Inflammatory macrophage treated with lipopolysaccharide for 1 hour (primary cell): ENCODE results near the gene XPNPEP3.
A peak's percentile ranks its signal among the peaks of the same experiment; 100 is the strongest.
"Not testable (repeated sequence)": the region's sequence is repeated elsewhere in the genome, so short reads cannot be mapped to it uniquely, and the experiment has no call there.

Experiments
- DNase-seq, 2 donors: peaks; one replicate each; pipeline ENCODE4 v3.0.0-alpha.2; 2020 to 2022

Gene XPNPEP3

GRCh38 chr22:40856513-40857308, at the start of gene XPNPEP3, which contains the start of gene ST13:
XPNPEP3 (plus strand) TSS chr22:40857148; CDS start chr22:40857182, 34 bp downstream.
ST13 (minus strand) TSS chr22:40856639; CDS start chr22:40856540, 99 bp downstream.
- peak; percentile 96 to 97 for DNase-seq

DNA sequence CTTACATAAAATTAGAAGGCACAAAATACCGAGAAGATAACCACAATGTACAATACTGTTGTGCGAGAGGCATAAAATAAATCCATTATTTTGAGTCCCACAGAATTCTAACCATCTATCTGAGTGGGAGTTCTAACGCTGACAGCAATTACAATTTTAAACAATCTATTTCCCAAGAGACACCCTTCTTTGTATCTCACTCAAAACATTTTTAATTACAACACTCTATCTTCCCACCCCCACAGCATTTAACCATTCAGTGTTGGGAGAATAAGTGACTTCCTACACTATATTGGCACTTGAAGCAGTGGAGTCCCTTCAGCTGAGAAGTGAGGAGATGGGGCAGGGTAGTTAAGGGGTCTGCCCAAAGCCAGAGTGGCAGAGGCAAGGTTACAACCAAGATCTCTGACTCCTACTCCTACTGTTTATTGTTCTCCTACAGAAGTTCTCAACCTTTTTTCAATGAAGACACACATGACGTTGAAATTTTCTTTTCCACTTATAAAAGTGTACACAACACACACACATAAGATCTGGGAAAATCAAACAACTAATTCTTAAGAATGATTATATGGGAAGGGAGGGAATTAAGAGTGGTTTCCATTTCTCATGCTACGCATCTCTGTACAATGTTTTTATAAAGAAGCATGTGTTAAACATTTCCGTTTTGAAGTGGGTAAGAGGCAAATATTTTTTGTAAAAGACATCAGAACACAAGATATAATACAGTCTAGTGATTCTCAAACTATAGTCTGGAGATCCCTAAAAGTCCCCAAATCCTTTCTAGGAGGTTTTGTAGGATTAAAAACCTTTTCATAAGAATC, 48.7 kb upstream of the XPNPEP3 start:
- DNase-seq, result peak in 1 of 2 donors; percentile 23

- DNase-seq, result no peak
Observed at GRCh38 chr22:40813912-40814315, 43.0 kb upstream of the XPNPEP3 start.

- DNase-seq, result no peak
Observed at GRCh38 chr22:40817737-40818136, 39.2 kb upstream of the XPNPEP3 start.

- no peak for DNase-seq
Observed at GRCh38 chr22:40818192-40818746, 38.7 kb upstream of the XPNPEP3 start.

DNA sequence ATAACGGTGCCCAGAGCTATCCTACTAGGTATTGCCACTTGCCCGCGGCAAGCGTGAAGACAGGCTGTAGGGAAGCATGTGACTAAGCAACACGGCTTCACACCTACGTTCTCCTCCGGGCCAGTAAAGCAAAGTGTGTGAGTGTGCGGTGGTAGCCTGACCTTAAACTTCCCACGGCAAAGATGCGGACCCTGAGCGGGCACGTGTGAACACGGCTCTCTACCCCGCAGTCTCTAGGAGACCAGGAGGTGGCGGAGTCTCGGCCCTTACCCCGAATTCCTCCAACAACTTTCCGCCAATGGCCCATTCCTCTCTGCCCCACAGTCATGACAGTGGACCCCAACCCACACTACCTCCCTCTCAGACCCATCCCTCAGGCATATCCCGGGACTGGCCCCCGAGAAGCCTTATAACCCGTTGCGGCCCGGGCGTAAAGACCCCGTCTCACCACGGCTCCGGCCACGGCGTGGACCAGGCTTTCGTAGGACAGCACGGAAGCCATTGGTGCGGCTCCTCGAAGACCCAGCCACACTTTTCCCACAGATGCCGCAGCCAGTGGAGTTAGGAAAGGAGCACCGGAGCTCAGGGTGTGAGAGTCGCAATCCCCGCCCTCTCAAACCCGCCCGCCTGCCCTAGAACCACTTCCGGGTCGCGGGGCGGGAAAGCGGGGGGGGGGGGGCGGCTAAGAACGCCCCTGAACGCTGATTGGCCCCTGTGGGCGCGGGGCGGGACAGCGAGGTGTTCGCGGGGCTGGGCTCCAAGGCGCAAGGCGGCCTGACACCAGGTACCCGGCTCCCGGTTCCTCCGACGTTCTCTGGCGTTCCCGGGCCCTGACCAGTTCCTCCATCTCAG, 38.0 kb upstream of the XPNPEP3 start, which contains the start of gene SLC25A17:
SLC25A17 (minus strand) TSS at position 600 of the 852 bp plus-strand sequence; CDS start at position 502, 98 bp downstream.
- peak; percentile 75 to 79 for DNase-seq

GRCh38 chr22:40819599-40820140, 37.3 kb upstream of the XPNPEP3 start:
- DNase-seq, result peak in 1 of 2 donors; percentile 18

GRCh38 chr22:40823426-40823825, 33.5 kb upstream of the XPNPEP3 start:
- no peak for DNase-seq

DNA sequence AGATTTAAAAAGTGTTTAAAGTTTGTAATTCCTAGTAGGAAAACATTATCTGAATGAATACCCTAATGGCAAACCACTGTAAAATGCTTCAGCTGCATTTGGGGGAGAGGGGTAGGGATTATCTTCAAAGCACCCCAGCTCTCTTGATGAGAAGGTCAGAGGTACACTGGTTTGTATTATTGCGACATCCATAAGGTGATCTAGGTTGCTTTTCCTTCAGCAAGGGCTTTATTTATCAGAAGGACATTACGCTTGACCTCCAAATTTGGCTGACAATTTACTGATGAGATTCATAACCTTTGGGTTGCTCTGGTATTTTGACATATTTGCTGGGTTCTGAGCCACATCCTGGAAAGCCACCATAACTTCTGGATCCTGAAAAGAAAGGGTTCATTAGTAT, 30.7 kb upstream of the XPNPEP3 start:
- DNase-seq, result not testable (repeated sequence)

- no peak for DNase-seq
Observed at GRCh38 chr22:40826984-40827741, 29.8 kb upstream of the XPNPEP3 start.

GRCh38 chr22:40829131-40829530, 27.8 kb upstream of the XPNPEP3 start:
- DNase-seq, result no peak

DNA sequence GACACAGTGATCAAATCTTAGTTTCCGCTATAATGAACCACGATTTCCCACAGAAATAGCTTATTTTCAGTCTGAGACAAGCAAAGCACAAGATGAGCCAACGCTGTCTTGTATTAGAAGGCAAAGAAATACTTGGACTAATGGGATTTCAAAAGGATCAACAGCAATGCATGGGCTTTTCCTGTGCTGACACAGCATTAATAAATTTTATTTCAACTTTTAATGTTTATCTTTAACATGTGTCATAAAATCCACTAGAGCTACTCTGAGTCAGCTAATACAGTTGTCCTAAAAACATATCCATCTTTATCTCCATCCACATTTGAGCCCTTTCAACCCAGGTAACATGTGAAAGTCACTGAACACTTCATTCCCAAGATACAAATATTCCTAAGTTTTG, 22.3 kb upstream of the XPNPEP3 start:
- DNase-seq, result no peak

GRCh38 chr22:40838486-40838885, 18.5 kb upstream of the XPNPEP3 start:
- DNase-seq, result no peak

- DNase-seq, result no peak
Observed at GRCh38 chr22:40844951-40845350, 12.0 kb upstream of the XPNPEP3 start.

GRCh38 chr22:40845816-40846215, 11.1 kb upstream of the XPNPEP3 start:
- not testable (repeated sequence) for DNase-seq

- DNase-seq, result no peak
Observed at GRCh38 chr22:40853333-40853732, 3.6 kb upstream of the XPNPEP3 start.

DNA sequence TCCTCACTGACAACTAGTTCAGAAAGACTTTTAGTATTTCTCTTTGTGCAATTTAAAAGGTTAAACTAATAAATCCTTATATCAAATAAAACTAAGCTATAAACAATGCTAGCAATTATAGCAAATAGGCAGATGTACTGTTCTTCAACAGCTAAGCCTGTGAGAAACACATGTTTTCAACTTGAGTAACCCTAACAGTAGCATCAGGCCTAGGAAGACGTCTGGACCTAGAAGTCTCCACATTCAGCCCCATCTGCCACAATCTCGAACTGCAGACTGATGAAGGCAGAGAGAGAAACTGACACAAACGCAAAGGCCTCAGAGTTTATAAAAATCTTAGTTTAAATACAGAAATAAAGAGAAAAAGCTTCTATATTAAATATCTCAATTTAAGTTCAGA, 3.0 kb upstream of the XPNPEP3 start:
- DNase-seq, result no peak

DNA sequence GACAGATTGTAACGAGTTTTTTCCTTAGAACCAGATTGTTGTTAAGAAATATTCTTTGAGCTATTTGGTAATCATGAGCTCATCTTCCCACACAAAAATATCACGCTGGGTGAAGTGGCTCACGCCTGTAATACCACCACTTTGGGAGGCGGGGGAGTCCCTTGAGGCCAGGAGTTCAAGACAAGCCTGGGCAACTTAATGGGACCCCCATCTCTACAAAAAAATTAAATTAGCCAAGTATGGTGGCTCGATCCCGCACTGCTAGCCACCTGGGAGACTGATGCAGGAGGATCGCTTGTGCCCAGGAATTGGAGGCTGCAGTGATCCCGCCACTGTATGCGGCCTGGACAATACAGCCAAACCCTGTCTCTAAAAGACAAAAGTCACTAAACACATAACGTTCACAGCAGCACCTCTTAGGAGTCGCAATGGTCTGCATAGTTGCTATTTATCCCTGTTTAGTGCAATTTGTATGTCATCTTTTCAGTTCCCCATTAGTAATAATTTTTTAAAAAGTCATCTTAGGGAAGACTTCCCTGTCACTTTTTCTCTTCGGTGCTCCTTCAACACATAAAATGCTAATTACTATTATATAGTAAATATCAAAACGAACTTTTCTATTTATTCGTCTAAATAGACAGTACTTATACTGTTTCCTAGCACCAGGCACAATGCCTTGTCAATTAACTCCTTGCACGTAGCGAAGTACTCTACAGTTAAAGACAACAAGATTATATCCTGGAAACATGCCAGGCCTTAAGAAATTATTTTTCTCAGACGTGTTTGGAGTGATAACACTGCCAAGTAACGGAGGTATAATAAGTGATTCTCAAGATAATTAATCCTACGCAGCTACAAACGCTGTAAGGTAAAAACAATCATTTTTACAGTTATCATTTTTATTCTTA, 1.6 kb upstream of the XPNPEP3 start:
- peak; percentile 87 for DNase-seq

DNA sequence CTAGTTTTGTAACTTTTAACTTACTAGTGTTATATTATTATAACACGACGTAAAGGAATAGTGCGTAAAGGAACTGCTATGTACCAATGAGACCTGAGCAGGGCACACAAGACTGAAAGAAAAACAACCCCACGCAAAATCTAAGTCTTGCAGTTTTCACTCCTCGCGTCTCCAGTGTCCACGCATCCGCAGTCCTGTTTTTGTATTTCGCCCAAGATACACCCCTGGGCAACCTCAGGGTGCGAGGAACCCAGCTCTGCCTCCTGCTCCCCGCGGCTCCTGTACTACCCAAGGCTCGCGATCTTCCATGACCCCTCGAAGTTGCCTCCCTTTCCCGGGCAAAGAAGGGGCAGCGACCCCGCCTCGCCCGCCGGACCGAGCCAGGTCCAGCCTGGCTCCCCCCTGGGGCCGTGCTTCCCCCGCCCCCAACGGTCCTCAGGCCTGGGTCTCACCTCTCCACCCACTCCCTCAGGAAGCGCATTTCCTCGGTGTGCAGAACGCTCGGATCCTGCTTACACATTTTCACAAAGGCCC, 902 bp upstream of the XPNPEP3 start:
- peak; percentile 29 to 44 for DNase-seq
